HCT116 (cell line): ENCODE results near the gene NTRK3. TPM values are rescaled to one million over a fixed set of nuclear protein-coding genes. Genes with fewer than 3 reads are reported as not detected.

Experiments
- ATAC-seq: fragments of 200-7000 bp; cut with Tn5 transposase; 2 replicates; pipeline ENCODE4 v1.9.1; 2020; ENCODE audit warnings: mild to moderate bottlenecking, moderate library complexity
- BruUV-seq: library from RNA; stranded (reverse); fragments of 400-500 nt; replicated peaks from 2 replicates; lab custom pipeline; 2021; lab: Mats Ljungman, UMichigan
- CTCF ChIA-PET: fragments of 300-600 bp; sonication (Branson Sonifier 250); formaldehyde crosslinking; loops from one replicate; lab custom pipeline; 2021; ENCODE audit warnings: antibody characterized with exemption; lab: Charles Lee
- POLR2A ChIA-PET: fragments of 300-600, 350-600 bp; sonication (Branson Sonifier 250); formaldehyde crosslinking; loops from one replicate; lab custom pipeline; 2021; ENCODE audit warnings: antibody characterized with exemption; lab: Charles Lee
- RAD21 ChIA-PET, 2 experiments: fragments of 300-600 bp; sonication (Branson Sonifier 250); formaldehyde crosslinking; loops; one replicate each; lab custom pipeline; 2023; ENCODE audit warnings: low total read pairs in 2 of 2; ENCODE audit not compliant: uncharacterized antibody in 2 of 2, unreplicated experiment in 2 of 2, low non-redundant PET in 1 of 2; lab: Charles Lee
- DNase-seq: peaks from one replicate; pipeline ENCODE4 v3.0.0-alpha.2; 2010; ENCODE audit warnings: low read depth, low spot score
- H2AFZ ChIP-seq: fragments of 200-600 bp; shearing (Covaris generic), sonication (generic); 2 replicates; pipeline ENCODE4 v1.6.1; 2017; ENCODE audit warnings: low read depth, mixed run types, mixed read lengths, antibody characterized with exemption, low read length; ENCODE audit not compliant: poor library complexity, severe bottlenecking
- H3K27ac ChIP-seq: 2 replicates; pipeline ENCODE4 v1.5.1; 2012; ENCODE audit warnings: low read depth, low read length
- H3K27me3 ChIP-seq: fragments of 200-600 bp; sonication (generic); 2 replicates; pipeline ENCODE4 v1.6.1; 2016; ENCODE audit warnings: mixed run types, low read length, mixed read lengths; ENCODE audit not compliant: insufficient read depth
- H3K36me3 ChIP-seq, 2 experiments: fragments of 200-500 bp in 1 of 2; fragments of 200-600 bp in 1 of 2; sonication (Bioruptor generic) in 1 of 2; sonication (generic) in 1 of 2; 2 replicates each; pipeline versions ENCODE4 v1.5.1 to v1.6.1; 2014 to 2016; ENCODE audit warnings: low read length in 2 of 2, inconsistent platforms in 1 of 2, mixed read lengths in 1 of 2, mixed run types in 1 of 2; ENCODE audit not compliant: insufficient read depth in 2 of 2, control insufficient read depth in 1 of 2
- H3K4me1 ChIP-seq, 2 experiments: fragments of 200-600 bp in 1 of 2; sonication (generic) in 1 of 2; 2 replicates each; pipeline versions ENCODE4 v1.5.1 to v1.6.1; 2012 to 2017; ENCODE audit warnings: low read length in 2 of 2, inconsistent platforms in 1 of 2, mild to moderate bottlenecking in 1 of 2, mixed read lengths in 1 of 2, mixed run types in 1 of 2, moderate library complexity in 1 of 2; ENCODE audit not compliant: insufficient read depth in 2 of 2, control insufficient read depth in 1 of 2
- H3K4me2 ChIP-seq: fragments of 200-600 bp; sonication (generic); 2 replicates; pipeline ENCODE4 v1.6.1; 2017; ENCODE audit warnings: mixed run types, low read length, mixed read lengths
- H3K4me3 ChIP-seq, 2 experiments: fragments of 200-600 bp in 1 of 2; sonication (generic) in 1 of 2; replicated peaks in 1 of 2; 2 replicates each; pipeline ENCODE4 v1.5.1; 2011 to 2016; ENCODE audit warnings: low read length in 2 of 2, control low read depth in 1 of 2, low read depth in 1 of 2, mild to moderate bottlenecking in 1 of 2, mixed read lengths in 1 of 2, mixed run types in 1 of 2
- H3K79me2 ChIP-seq: fragments of 200-600 bp; sonication (generic); 2 replicates; pipeline ENCODE4 v1.6.1; 2017; ENCODE audit warnings: mild to moderate bottlenecking, mixed run types, low read length, moderate library complexity, mixed read lengths; ENCODE audit not compliant: insufficient read depth
- H3K9ac ChIP-seq: fragments of 200-600 bp; sonication (generic); 2 replicates; pipeline ENCODE4 v1.6.1; 2016; ENCODE audit warnings: low read length, mixed read lengths
- H3K9me2 ChIP-seq: fragments of 200-600 bp; sonication (generic), shearing (Covaris generic); 2 replicates; pipeline ENCODE4 v1.6.1; 2017; ENCODE audit warnings: mixed run types, mild to moderate bottlenecking, moderate library complexity; ENCODE audit not compliant: insufficient read depth
- H3K9me3 ChIP-seq, 2 experiments: fragments of 200-500 bp in 1 of 2; fragments of 200-600 bp in 1 of 2; sonication (Bioruptor generic) in 1 of 2; sonication (generic) in 1 of 2; 2 replicates each; pipeline ENCODE4 v1.6.1; 2014 to 2017; ENCODE audit warnings: low read length in 2 of 2, mixed read lengths in 2 of 2, inconsistent platforms in 1 of 2, low read depth in 1 of 2, mild to moderate bottlenecking in 1 of 2, mixed run types in 1 of 2, moderate library complexity in 1 of 2; ENCODE audit not compliant: control insufficient read depth in 1 of 2, insufficient read depth in 1 of 2
- H4K20me1 ChIP-seq: fragments of 200-600 bp; sonication (generic), shearing (Covaris generic); 2 replicates; pipeline ENCODE4 v1.6.1; 2017; ENCODE audit warnings: mixed run types, mild to moderate bottlenecking, moderate library complexity; ENCODE audit not compliant: insufficient read depth
- CEBPB ChIP-seq: IDR thresholded peaks from 2 replicates; pipeline ENCODE4 v1.6.1; 2012; ENCODE audit warnings: low read depth
- ELF1 ChIP-seq: IDR thresholded peaks from 2 replicates; pipeline ENCODE4 v1.6.1; 2012; ENCODE audit warnings: low read depth, borderline replicate concordance
- EZH2 ChIP-seq: fragments of 200-600 bp; sonication (generic); IDR thresholded peaks from 2 replicates; pipeline ENCODE4 v1.6.1; 2017; ENCODE audit warnings: antibody characterized with exemption, mixed run types
- EZH2phosphoT487 ChIP-seq: fragments of 200-600 bp; IDR thresholded peaks from 2 replicates; pipeline ENCODE4 v1.6.1; 2018; ENCODE audit warnings: antibody characterized with exemption, borderline replicate concordance
- POLR2AphosphoS5 ChIP-seq: IDR thresholded peaks from 2 replicates; pipeline ENCODE4 v1.6.1; 2011; ENCODE audit warnings: mild to moderate bottlenecking, low read depth, low read length, moderate library complexity
- RAD21 ChIP-seq: IDR thresholded peaks from 2 replicates; pipeline ENCODE4 v1.6.1; 2012; ENCODE audit warnings: low read depth, mild to moderate bottlenecking
- SIN3A ChIP-seq: IDR thresholded peaks from 2 replicates; pipeline ENCODE4 v1.6.1; 2012; ENCODE audit warnings: low read depth
- SRF ChIP-seq: IDR thresholded peaks from 2 replicates; pipeline ENCODE4 v1.6.1; 2012; ENCODE audit warnings: low read depth
- intact Hi-C: fragments of 100-400 bp; cut with micrococcal nuclease; formaldehyde crosslinking; loops from 2 replicates; pipeline ENCODE4 v1.10.0; 2022
- total RNA-seq: library from RNA; stranded (reverse); gene quantifications from one replicate; pipeline ENCODE4 v1.2.1, GENCODE V29; 2021; ENCODE audit not compliant: unreplicated experiment
- TF ChIP-seq, protein P1 (sequence below): IDR thresholded peaks from 2 replicates; pipeline ENCODE4 v1.6.1; 2012; ENCODE audit warnings: low read depth
- TF ChIP-seq, protein P2 (sequence below): IDR thresholded peaks from 2 replicates; pipeline ENCODE4 v1.6.1; 2012

Gene NTRK3
- total RNA-seq, 1 experiment from 2014 or later = not detected

DNA sequence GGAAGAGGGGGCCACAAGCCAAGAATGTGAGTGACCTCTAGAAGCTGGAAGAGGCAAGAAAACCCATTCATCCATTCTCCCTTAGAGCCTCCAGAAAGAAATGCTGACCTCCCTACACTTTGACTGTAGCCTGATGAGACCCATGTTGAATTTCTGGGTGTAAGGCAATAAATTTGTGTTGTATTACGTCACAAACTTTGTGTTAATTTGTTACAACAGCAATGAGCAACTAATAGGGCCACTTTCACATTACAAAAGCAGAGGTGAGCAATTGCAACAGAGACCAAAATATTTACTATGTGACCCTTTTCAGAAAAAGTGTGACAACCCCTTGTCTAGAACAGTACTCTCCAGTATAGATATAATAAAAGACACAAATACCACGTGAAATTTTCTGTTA is 101.2 kb downstream of the NTRK3 start:
- Histone ChIP-seq H3K4me2 (no peak overlapping the region), H3K36me3 (no peaks in the 10 kb centered on the region), H2AFZ (no peak overlapping the region), H3K27ac (no peak overlapping the region), H3K4me3 (no peak overlapping the region), H3K9ac (no peak overlapping the region), H3K4me1 (no peaks in the 10 kb centered on the region), H3K27me3 (no peaks in the 10 kb centered on the region), H4K20me1 (no peaks in the 10 kb centered on the region), H3K79me2 (no peaks in the 10 kb centered on the region)
- no TSS peak for BruUV-seq
- CTCF ChIA-PET = no interaction called here
- intact Hi-C loops = no loop called here
- no peak for ATAC-seq
- POLR2A ChIA-PET = no interaction called here
- TF ChIP-seq EZH2phosphoT487 = no peak
- TF ChIP-seq, protein P1, sequence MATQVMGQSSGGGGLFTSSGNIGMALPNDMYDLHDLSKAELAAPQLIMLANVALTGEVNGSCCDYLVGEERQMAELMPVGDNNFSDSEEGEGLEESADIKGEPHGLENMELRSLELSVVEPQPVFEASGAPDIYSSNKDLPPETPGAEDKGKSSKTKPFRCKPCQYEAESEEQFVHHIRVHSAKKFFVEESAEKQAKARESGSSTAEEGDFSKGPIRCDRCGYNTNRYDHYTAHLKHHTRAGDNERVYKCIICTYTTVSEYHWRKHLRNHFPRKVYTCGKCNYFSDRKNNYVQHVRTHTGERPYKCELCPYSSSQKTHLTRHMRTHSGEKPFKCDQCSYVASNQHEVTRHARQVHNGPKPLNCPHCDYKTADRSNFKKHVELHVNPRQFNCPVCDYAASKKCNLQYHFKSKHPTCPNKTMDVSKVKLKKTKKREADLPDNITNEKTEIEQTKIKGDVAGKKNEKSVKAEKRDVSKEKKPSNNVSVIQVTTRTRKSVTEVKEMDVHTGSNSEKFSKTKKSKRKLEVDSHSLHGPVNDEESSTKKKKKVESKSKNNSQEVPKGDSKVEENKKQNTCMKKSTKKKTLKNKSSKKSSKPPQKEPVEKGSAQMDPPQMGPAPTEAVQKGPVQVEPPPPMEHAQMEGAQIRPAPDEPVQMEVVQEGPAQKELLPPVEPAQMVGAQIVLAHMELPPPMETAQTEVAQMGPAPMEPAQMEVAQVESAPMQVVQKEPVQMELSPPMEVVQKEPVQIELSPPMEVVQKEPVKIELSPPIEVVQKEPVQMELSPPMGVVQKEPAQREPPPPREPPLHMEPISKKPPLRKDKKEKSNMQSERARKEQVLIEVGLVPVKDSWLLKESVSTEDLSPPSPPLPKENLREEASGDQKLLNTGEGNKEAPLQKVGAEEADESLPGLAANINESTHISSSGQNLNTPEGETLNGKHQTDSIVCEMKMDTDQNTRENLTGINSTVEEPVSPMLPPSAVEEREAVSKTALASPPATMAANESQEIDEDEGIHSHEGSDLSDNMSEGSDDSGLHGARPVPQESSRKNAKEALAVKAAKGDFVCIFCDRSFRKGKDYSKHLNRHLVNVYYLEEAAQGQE = no peak
- TF ChIP-seq EZH2 = no peak
- TF ChIP-seq POLR2AphosphoS5 = no peak
- TF ChIP-seq RAD21 = no peak
- TF ChIP-seq ELF1 = no peak
- TF ChIP-seq CEBPB = no peak
- no peak for TF ChIP-seq SIN3A
- TF ChIP-seq SRF = no peak
- TF ChIP-seq, protein P2, sequence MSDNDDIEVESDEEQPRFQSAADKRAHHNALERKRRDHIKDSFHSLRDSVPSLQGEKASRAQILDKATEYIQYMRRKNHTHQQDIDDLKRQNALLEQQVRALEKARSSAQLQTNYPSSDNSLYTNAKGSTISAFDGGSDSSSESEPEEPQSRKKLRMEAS = no peak
- TF ChIP-seq, all 23 proteins: peak for 0
- DNase-seq = no peak
- Histone ChIP-seq H3K9me2 (no peaks in the 10 kb centered on the region), H3K9me3 (no peaks in the 10 kb centered on the region)
- RAD21 ChIA-PET = no interaction called here
